NCI-H187 treated with DMSO at 0.1 percent for 48 hours (cell line): ENCODE results near the gene NKD1.
A peak's percentile ranks its signal among the peaks of the same experiment; 100 is the strongest.
"Not testable (repeated sequence)": the region's sequence is repeated elsewhere in the genome, so short reads cannot be mapped to it uniquely, and the experiment has no call there.

Experiments
- DNase-seq: peaks from one replicate; lab custom pipeline; 2025; lab: John Stamatoyannopoulos, UW

Gene NKD1, protein sequence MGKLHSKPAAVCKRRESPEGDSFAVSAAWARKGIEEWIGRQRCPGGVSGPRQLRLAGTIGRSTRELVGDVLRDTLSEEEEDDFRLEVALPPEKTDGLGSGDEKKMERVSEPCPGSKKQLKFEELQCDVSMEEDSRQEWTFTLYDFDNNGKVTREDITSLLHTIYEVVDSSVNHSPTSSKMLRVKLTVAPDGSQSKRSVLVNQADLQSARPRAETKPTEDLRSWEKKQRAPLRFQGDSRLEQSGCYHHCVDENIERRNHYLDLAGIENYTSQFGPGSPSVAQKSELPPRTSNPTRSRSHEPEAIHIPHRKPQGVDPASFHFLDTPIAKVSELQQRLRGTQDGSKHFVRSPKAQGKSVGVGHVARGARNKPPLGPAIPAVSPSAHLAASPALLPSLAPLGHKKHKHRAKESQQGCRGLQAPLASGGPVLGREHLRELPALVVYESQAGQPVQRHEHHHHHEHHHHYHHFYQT

DNA sequence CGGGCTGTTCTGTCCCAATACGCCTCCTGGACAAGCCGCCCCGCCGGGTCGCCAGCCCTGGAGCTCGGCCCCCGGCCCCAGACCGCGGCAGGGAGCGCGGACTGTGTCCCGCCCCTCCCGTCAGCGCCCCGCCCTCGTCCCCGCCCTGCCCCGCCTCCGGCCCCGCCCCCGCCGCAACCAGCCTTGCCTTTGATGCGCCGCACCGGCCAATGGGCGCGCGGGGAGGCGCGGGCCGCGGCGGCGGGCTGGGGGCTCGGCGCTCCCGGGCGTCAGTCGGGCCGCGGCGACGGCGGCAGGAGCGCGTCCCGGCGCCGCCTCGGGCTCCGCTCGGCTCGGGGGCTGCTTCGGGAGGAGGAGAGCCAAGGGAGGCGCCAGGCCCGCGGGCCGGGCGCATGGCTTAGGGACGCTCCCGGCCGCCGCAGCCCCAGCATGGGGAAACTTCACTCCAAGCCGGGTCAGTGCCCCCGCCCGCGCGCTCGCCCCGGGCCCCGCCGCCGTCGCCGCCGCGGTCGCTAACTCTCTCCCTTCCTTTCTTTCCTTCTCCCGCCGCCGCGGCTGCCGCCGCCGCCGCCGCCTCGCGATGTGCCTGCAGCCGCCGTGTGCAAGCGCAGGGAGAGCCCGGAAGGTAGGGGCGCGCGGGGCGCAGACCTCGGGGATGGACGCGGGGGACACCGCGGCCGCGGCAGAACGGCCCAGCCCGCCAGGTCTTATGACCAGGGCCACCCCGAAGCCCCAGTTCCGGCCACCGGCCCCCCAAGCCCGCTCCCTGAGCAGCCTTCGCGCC is at the start of gene NKD1:
Gene NKD1 (plus strand): TSS at position 272 of the 784 bp plus-strand sequence. CDS start 158 bp downstream, at position 430.
- DNase-seq = no peak

DNA sequence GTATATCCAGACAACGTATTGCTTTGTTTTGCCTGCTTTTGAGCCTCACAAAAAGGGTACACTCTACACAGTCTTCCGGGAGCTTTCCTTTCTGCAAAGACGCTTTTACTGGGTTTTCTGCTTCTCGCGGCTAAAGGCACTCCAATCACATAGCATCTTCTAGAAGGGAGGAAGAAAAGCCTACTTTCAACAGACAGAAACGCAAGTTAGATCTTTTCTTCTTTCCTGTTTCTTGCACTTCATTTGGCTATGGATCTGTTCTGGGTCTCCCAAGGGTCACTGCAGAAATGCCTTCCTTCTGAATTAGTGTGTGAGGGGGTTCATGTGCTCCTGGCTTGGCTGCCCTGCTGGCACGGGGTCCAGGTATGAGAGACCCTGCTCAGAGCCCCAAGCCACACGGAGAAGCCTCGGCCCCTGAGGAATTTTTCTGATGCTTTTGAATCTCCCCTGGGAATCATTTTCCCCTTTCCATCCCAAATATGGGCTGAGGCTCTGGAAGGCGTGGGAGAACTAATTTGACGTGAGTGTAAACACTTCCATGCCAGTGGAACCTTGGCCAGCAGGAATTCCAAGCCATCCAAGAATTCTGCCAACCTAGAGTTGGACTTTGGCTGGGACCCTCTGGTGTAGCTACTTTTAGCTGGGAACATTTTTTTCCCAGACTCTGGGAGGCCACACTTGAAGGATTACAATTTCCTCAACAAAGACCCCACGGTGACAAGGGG is 49.6 kb upstream of the NKD1 start:
- DNase-seq = no peak

DNA sequence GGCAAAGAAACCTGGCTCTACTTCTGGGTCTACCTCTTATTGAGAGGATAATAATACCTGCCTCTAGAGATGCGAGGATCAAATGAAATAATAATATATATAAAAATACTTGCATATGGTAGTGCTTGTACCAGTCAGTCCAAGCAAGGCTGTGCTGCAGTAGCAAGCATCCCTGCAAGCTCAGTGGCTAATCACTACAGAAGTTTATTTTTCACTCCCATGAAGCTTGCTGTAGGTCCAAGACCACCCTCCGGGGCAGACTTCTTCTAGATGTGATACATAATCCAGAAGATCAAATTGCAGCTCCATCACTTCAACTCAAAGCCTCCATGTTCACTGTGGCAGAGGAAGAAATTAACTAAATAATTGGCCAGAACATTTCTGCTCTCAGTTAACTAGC is 48.9 kb upstream of the NKD1 start:
- no peak for DNase-seq

DNA sequence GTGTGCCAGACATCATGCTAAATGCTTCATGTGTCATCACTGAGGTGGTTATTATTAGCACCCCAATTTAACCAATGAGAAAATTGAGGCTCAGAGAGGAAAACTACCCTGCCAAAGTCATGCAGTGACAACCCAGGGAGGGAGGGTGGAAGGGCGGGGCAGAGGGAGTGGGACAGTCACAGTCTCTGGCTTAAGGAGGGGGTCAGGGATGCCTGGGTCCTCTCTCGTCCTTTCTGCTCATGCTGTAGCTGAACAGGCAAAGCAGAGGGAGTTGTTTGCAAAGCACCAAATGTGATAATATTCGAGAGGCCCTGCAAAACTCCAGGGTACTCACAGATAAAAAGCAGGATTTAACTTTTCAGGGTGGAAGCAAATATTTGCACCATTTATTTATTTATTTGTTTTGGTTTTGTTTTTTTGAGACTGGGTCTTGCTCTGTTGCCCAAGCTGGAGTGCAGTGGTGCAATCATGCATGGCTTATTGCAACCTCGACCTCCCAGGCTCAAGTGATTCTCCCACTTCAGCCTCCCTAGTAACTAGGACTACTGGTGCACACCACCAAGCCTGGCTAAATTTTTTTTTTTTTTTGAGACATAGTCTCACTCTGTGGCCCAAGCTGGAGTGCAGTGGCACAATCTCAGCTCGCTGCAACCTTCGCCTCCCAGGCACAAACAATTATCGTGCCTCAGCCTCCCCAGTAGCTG is 47.9 kb upstream of the NKD1 start:
- no peak for DNase-seq

DNA sequence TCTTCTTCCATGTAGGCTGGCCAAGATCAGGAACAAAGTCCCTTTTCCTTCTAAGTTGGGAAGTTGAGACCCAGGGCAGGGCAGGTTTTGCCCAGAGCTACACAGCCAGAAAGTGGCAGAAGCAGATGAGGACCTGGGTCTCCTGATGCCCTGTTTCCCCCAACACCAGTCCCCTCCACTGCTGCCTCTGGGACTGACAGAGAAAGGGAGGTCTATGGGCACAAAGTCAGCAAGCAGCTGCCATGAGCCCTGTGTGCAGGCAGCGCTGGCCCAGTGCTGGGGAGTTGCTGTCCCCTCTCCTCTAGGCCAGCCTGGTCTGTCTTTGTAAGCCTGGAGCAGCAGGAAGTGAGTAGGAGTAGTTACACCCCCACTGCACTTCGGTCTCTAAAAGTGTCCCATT is 46.9 kb upstream of the NKD1 start:
- no peak for DNase-seq

DNA sequence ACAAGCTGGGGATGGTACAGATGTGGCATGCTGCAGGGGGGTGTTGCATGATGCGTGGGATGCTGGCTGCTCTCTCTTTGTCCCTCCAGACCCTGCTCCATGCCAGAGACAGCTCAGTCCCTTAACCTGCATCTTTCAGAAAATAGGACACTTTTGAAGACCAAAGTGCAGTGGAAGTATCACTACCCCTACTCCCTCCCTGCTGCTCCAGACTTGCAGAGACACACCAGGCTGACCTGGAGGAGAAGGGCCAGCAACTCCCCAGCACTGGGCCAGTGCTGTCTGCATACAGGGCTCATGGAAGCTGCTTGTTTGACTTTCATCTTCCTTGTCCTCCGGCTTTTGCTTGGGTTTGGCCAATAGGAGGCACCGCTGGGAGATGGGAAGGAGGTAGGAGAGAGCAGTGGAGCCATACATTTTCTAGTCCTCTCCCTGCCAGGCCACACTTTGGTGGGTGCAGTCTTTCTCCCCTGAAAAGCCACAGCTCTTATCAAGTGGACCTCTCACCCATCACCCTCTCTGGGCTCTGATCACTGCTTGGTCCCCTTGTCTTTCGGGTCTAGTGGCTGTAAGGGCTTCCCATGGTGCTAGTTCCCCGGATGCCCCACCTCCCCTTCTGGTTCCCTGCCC is 46.1 kb upstream of the NKD1 start:
- no peak for DNase-seq

DNA sequence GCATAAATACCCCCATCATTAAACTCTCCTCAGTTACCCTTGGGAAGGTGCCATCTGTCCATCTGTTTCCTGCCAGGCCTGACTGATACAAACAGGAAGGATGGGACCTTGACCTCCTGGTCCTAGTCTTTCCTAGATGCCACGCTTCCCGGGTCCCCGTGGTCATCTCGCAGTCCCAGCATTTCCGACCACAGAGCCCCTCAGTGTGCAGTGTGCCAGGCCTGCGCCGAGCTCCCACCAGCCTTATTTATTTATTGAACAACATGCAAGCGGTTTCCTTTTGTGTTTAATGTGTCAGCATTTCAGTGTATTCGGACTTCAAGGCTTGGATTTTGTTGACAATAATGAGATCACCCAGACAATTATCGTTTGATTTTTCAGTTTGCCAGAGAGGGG is 45.6 kb upstream of the NKD1 start:
- DNase-seq = no peak

DNA sequence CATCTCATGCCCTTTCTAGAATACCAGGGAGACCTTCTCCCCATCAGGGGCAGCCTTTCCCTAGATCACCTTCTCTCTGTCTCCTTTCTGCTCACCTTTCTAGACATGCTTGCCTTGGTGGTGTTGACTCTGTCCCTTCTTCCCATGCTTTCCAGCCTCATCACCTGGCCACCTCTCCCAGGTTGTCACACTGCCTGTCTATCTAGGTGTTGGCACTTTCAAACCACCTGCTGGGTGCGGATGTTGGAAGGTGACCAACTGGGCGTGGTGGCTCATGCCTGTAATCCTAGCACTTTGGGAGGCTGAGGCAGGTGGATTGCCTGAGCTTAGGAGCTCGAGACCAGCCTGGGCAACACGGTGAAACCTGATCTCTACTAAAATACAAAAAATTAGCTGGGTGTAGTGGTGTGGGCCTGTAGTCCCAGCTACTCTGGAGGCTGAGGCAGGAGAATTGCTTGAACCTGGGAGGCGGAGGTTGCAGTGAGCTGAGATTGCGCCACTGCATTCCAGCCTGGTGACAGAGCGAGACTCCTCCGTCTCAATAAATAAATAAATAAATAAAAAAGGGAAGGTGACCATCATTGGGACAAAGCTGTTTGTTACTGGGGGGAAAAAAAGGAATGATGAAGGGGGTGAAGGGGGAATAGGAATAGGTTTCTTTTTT is 44.2 kb upstream of the NKD1 start:
- DNase-seq = not testable (repeated sequence)

DNA sequence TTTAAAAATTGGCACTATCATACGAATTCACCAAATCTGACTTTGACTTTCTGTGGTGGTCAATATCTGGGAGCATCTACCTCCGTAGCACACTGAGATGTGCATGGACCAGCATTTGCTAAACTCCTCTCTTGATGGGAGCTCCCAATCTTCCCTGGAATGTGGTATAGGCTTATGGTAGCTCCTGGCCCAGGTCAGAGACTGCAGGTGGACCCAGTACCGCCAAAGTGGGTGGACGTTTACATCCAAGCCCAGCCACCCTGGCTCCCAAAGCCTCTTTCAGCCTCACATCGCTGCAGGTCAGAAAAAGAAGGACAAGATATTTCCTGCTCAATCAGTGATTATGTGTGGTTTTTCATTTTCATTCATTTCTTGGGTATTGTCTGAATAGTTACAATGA is 43.1 kb upstream of the NKD1 start:
- no peak for DNase-seq

DNA sequence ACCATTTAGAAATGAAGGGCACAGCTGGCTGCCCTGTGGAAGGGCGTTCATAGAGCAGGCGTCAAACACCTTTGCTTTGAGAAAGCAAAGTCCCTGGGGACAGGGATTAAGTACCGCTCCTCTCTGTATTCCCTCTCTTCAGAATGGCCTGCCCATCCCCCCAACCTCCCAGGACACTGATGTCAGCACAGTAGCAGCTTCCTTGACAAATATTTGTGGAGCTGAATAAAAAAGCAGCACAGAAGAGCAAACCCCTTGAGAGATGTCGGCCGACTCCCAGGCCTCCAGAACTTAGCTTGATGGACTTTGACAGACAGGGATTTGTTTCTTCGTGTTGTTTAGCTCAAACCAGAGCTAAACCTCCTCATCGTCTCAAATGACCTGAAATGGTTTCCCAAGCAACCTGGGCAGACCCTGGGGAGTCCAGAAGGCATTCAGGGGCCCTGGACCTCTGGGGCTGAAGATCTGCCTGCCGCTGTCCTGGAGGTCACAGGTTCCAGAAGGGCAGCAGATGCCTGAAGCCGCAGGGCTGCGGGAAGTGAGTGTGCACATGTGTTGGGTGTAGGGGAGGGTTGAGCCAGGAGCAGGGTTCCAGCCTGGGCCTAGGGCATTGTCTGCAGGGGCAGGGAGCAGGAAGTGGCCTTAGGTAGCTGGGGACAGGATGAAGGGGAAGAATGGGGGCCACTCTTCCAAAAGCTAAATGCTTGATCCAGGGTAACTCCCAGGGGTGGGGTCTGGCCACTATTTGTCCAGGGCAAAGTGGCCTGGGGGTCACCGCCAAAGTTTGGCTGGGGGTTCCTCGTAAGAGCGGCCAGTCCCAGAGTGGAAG is 42.3 kb upstream of the NKD1 start:
- DNase-seq = peak; percentile 39

DNA sequence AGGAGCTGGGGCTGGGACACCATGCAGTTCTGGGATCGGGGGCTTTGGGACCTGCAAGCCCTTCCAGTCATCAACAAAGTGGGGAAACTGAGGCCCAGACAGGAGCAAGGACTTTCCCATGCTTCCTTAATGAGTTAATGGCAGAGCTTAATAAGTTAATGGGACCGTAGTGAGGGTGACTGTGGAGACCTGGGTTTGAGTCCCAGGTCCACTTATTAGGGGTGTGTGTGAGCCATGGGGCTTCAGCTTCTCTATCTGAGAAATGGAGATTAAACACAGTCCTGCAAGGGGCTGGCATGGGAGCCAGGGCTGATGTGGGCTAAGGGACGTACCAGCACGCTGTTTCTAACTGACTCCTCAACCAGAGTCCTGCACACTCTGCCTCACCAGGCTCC is 41.7 kb upstream of the NKD1 start:
- DNase-seq = no peak

DNA sequence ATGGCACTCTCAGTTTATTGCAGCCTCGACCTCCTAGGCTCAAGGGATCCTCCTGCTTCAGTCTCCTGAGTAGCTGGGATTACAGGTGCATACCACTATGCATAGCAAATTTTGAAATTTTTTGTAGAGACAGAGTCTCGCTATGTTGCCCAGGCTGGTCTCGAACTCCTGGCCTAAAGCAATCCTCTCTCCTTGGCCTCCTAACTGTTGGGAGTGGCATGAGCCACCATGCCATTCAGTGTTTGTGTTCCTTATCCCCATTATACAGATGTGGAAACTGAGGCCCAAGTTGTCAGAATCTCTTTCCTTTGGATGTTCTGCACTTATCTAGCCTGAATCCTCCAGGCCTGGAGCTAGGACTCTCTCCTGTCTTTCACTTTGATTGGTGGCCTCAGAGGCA is 40.8 kb upstream of the NKD1 start:
- DNase-seq = no peak

DNA sequence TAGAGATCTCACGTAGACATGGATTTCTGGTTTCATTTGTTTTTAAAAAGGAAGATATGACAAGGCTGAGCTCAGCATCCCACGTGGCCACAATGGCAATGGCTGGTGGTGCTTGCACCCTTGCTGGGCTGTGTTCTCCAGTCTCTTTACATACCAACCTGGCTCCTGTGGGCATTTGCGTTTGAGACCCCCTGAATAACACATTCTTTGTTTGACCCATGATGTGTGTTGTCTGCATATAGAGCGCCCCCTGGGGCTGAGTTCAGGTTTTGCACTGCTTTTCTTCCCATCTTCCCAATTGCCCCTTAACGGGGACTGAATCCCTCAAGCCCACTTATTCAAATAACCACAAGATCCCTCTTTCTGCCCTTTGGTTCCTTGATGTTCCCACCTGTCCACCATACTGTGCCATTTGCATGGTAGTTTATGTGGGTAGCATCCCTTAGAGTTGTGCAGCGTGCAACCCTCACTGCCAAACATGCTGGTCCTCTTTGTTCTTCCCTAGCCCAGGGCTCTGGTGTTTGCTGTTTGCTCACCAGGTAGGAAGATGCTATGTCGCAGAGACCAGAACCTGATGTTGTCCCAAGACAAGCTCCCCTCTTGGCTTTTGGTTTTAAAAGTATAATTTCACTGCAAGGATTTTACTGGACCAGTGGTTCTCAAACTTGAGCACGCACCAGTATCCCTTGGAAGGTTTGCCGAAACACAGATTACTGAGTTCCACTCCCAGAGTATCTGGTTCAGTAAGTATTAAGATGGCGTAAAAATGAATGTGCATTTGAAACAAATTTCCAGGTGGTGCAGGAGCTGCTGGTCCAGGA is 38.5 kb upstream of the NKD1 start:
- DNase-seq = no peak

DNA sequence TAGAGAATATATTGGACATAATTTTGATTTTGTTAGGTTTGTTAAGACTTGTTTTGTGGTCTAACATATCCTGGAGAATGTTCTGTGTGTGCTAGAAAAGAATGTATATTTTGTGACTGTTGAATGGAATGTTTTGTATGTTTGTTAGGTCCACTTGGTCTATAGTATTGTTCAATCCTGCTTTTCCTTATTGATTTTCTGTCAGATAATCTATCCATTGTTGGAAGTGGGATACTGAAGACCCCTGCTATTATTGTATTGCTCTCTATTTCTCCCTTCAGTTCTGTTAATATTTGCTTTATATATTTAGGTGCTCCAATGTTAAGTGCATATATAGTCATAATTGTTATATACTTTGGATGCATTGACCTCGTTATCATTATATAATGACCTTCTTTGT is 33.0 kb upstream of the NKD1 start:
- DNase-seq = no peak

DNA sequence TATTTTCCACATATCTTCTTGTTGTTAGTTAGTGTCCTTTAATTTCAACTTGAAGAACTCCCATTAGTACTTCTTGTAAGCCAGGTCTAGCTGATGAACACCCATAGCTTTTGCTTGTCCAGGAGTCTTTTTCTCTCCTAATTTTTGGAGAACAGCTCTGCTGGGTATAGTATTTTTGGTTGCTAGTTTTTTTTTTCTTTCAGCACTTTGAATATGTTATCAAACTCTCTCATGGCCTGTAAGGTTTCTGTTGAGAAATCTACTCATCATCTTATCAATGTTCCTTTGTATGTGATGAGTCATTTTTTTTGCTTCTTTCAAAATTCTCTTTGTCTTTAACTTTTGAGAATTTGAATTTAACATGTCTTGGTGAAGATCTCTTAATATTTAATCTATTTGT is 31.8 kb upstream of the NKD1 start:
- DNase-seq = no peak

DNA sequence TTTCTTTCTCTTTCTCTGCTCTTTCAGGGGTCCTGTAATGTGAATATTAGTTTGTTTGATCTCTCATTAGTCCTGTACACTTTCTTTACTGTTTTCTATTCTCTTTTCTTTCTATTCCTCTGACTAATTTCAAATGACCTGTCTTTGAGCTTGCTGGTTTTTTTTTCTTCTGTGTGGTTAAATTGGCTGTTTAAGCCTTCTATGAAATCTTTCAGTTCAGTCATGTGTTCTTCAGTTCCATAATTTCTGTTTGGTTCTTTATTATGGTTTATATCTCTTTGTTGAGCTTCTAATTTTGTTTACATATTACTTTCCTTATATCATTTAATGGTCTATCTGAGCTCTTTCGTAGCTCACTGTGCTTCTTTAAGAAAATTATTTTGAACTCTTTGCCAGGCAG is 31.3 kb upstream of the NKD1 start:
- DNase-seq = no peak

DNA sequence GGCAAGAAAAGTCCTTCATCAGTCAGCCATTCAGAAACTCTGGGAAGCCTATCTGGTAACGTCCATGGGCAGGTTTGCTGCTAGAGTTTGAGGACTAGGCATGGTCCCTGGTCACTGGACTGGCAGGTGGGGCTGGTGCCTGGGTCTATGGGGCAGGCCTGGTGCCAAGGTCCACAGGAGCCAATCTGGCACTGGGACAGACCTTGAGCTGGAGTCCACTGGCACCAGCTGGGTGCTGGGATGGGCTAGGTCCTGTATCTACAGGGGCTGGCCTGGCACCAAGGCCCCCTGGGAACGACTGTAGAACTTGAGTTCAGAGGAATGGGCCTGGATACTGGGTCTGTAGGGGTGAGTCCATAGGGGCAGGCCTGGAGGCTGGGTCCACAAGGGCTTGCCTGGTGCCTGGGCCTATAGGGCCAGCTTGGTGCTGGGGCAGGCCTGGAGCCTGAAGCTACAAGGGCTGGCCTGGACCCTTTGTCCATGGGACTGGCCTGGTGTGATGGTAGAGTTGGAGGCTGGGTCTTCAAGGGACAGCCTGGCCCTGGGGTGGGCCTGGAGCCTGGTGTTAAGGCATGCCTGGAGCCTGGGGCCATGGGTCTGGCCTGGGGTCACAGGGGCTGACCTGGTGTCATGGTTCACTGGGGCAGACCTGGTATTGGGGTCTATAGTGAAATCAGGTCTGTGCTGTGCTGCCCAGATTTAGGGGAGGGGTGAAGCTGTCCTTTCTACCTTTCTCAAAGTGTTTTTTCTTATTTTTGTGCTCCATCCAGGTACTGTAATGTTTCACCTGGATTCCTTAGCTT is 30.5 kb upstream of the NKD1 start:
- no peak for DNase-seq

DNA sequence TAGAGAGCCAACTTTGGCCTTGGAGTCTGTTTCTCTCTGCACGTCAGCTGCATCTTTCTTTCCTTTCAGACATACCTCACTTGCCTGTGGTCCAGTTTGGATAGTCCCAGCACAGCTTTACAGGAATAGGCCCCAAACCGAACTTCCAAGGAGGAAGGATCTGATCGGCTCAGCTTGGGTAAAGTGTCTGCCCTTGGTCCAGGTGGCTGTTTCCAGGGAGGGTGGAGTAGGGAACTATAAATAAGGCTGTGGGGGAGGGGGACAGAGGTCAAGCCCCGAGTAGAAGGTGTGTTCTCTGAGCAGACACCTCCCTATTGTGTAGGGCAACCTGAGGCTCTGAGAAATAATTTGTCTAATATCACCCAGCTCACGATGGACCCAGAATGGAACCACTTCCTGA is 29.2 kb upstream of the NKD1 start:
- no peak for DNase-seq
